Common myeloid progenitor, CD34-positive (primary cell): ENCODE measurements around the gene MID1IP1. TPM values are rescaled to one million over a fixed set of nuclear protein-coding genes. Genes with fewer than 3 reads are reported as not detected.

ENCODE experiments used
- CTCF ChIA-PET: fragments of 350-600 bp; sonication (Branson Sonifier 250); formaldehyde crosslinking; loops from one replicate; lab custom pipeline; 2021; ENCODE audit warnings: antibody characterized with exemption; lab: Charles Lee
- POLR2A ChIA-PET: fragments of 350-600 bp; sonication (Branson Sonifier 250); formaldehyde crosslinking; loops from one replicate; lab custom pipeline; 2021; ENCODE audit warnings: antibody characterized with exemption; lab: Charles Lee
- DNase-seq, 3 donors: peaks; one replicate each; pipeline versions ENCODE4 v3.0.0 to v3.0.0-alpha.2; 2013
- H3K27ac ChIP-seq, 2 experiments: 1 replicate in 1 of 2; 2 replicates in 1 of 2; pipeline ENCODE4 v1.7.0; 2013; ENCODE audit warnings: inconsistent platforms in 2 of 2, low read length in 2 of 2, mild to moderate bottlenecking in 2 of 2, low read depth in 1 of 2, moderate library complexity in 1 of 2; ENCODE audit not compliant: severe bottlenecking in 2 of 2, insufficient read depth in 1 of 2, poor library complexity in 1 of 2
- H3K27me3 ChIP-seq, 5 experiments: replicated peaks in 2 of 5; 1 replicate in 3 of 5; 2 replicates in 2 of 5; pipeline versions ENCODE4 v1.6.1 to v1.7.0; 2013; ENCODE audit warnings: low read length in 4 of 5, mild to moderate bottlenecking in 2 of 5, moderate library complexity in 2 of 5, inconsistent platforms in 1 of 5; ENCODE audit not compliant: insufficient read depth in 5 of 5, control insufficient read depth in 4 of 5
- H3K36me3 ChIP-seq, 4 experiments: 1 replicate in 2 of 4; 2 replicates in 2 of 4; pipeline versions ENCODE4 v1.6.1 to v1.7.0; 2013; ENCODE audit warnings: low read length in 3 of 4, control low read depth in 1 of 4, mild to moderate bottlenecking in 1 of 4; ENCODE audit not compliant: control insufficient read depth in 4 of 4, insufficient read depth in 4 of 4
- H3K4me1 ChIP-seq, 4 experiments: 1 replicate in 3 of 4; 2 replicates in 1 of 4; pipeline versions ENCODE4 v1.6.1 to v1.7.1; 2013; ENCODE audit warnings: low read length in 3 of 4, mild to moderate bottlenecking in 3 of 4, control low read depth in 1 of 4, inconsistent platforms in 1 of 4, moderate library complexity in 1 of 4; ENCODE audit not compliant: control insufficient read depth in 4 of 4, insufficient read depth in 4 of 4; ENCODE audit errors: control extremely low read depth in 1 of 4
- H3K4me3 ChIP-seq, 7 experiments: 1 replicate in 4 of 7; 2 replicates in 3 of 7; pipeline versions ENCODE4 v1.5.1 to v1.7.0; 2013; ENCODE audit warnings: mild to moderate bottlenecking in 7 of 7, low read length in 6 of 7, moderate library complexity in 6 of 7, inconsistent platforms in 2 of 7, low read depth in 2 of 7, control low read depth in 1 of 7; ENCODE audit not compliant: insufficient read depth in 4 of 7, control insufficient read depth in 1 of 7; ENCODE audit errors: extremely low read depth in 1 of 7
- H3K9me3 ChIP-seq, 5 experiments: 1 replicate in 4 of 5; 2 replicates in 1 of 5; pipeline versions ENCODE4 v1.6.1 to v1.7.1; 2013; ENCODE audit warnings: low read length in 4 of 5, mild to moderate bottlenecking in 2 of 5, inconsistent platforms in 1 of 5, low read depth in 1 of 5, moderate library complexity in 1 of 5; ENCODE audit not compliant: control insufficient read depth in 4 of 5, insufficient read depth in 2 of 5; ENCODE audit errors: control extremely low read depth in 1 of 5
- WGBS: methylation state at CpG from one replicate; pipeline ENCODE4 v1.1.5; 2013; ENCODE audit not compliant: insufficient coverage; 5-methylcytosine and 5-hydroxymethylcytosine counted together
- polyA plus RNA-seq: library from polyadenylated mRNA; unstranded; fragments of 120-200 nt; gene quantifications from one replicate; pipeline ENCODE4 v1.2.1, GENCODE V29; 2013

MID1IP1 gene
- polyA plus RNA-seq: 37.0 TPM

- 29% methylated on average over 27 of the region's 32 CpGs for WGBS
- peaks cover 0 to 7% (median 0%) of the 10 kb centered on the region in 5 experiments for H3K9me3 ChIP-seq
- H3K4me3 ChIP-seq: peak within 1 kb of the TSS; percentile 31 to 81 (median 67)
- ChIA-PET CTCF (interaction anchor here (1.0 to 2.8 kb wide), 3 partner anchors 15 to 183 kb away, joined by 3 to 8 read pairs (median 7); no protein-coding TSS in a partner anchor), POLR2A (interaction anchor here (1.1 to 1.3 kb wide), 2 partner anchors 68 to 358 kb away, joined by 3 to 5 read pairs; no protein-coding TSS in a partner anchor)
- peaks cover 0 to 3% (median 0%) of the 10 kb centered on the region in 5 experiments for H3K27me3 ChIP-seq
- H3K27ac ChIP-seq: peak within 1 kb of the TSS; percentile 85 to 90
- peaks cover 6 to 22% (median 10%) of the 10 kb centered on the region in 4 experiments for H3K4me1 ChIP-seq
- DNase-seq: peak; percentile 88 to 94 (median 93)
- peaks cover 0 to 4% (median 0%) of the 10 kb centered on the region in 4 experiments for H3K36me3 ChIP-seq
Observed at GRCh38 chrX:38800981-38801845, at the start of gene MID1IP1. MID1IP1 (plus strand) TSS chrX:38801459; CDS start chrX:38804947, 3,488 bp downstream.

GRCh38 chrX:38754102-38754790 is 47.0 kb upstream of the MID1IP1 start:
- Histone ChIP-seq H3K36me3 (no peaks in the 10 kb centered on the region), H3K27me3 (peaks cover 0 to 6% (median 0%) of the 10 kb centered on the region in 5 experiments), H3K4me1 (no peaks in the 10 kb centered on the region), H3K9me3 (no peaks in the 10 kb centered on the region), H3K27ac (no peak overlapping the region), H3K4me3 (no peak overlapping the region)
- ChIA-PET CTCF (interaction anchor here (1.0 to 1.7 kb wide), 4 partner anchors 36 to 488 kb away, joined by 3 to 4 read pairs (median 3); no protein-coding TSS in a partner anchor), POLR2A (no interaction called here)
- 45% methylated on average over 5 of the region's 6 CpGs for WGBS
- peak; percentile 54 to 77 (median 68) for DNase-seq

GRCh38 chrX:38754818-38755718 is 46.2 kb upstream of the MID1IP1 start:
- H3K27me3 ChIP-seq: peaks cover 0 to 6% (median 0%) of the 10 kb centered on the region in 5 experiments
- H3K4me3 ChIP-seq: no peak overlapping the region
- H3K27ac ChIP-seq: no peak overlapping the region
- POLR2A ChIA-PET: no interaction called here
- CTCF ChIA-PET: interaction anchor here (1.3 to 1.7 kb wide), 4 partner anchors 90 to 487 kb away, joined by 3 to 4 read pairs (median 4); no protein-coding TSS in a partner anchor
- no peaks in the 10 kb centered on the region for H3K4me1 ChIP-seq
- H3K9me3 ChIP-seq: no peaks in the 10 kb centered on the region
- H3K36me3 ChIP-seq: no peaks in the 10 kb centered on the region
- no peak for DNase-seq
- WGBS: 83% methylated on average over 6 of the region's 7 CpGs

GRCh38 chrX:38760883-38761282 is 40.4 kb upstream of the MID1IP1 start:
- H3K4me1 ChIP-seq: no peaks in the 10 kb centered on the region
- H3K27ac ChIP-seq: no peak overlapping the region
- H3K9me3 ChIP-seq: no peaks in the 10 kb centered on the region
- CTCF ChIA-PET: no interaction called here
- no CpG with 5 or more reads among the region's 1 CpG for WGBS
- no peaks in the 10 kb centered on the region for H3K36me3 ChIP-seq
- H3K4me3 ChIP-seq: no peak overlapping the region
- POLR2A ChIA-PET: no interaction called here
- no peaks in the 10 kb centered on the region for H3K27me3 ChIP-seq
- DNase-seq: no peak

GRCh38 chrX:38768079-38768478 is 33.2 kb upstream of the MID1IP1 start:
- 100% methylated on average over 1 of the region's 2 CpGs for WGBS

GRCh38 chrX:38770152-38770551 is 31.1 kb upstream of the MID1IP1 start:
- POLR2A ChIA-PET: no interaction called here
- Histone ChIP-seq H3K4me3 (no peak overlapping the region), H3K9me3 (no peaks in the 10 kb centered on the region), H3K36me3 (no peaks in the 10 kb centered on the region), H3K27ac (no peak overlapping the region), H3K4me1 (no peaks in the 10 kb centered on the region), H3K27me3 (no peaks in the 10 kb centered on the region)
- WGBS: 90% methylated on average over 9 of the region's 10 CpGs
- no peak for DNase-seq
- CTCF ChIA-PET: interaction anchor here (2.9 kb wide), 1 partner anchor 382 kb away, joined by 8 read pairs; no protein-coding TSS in a partner anchor

More at GRCh38 chrX:38768079-38768478, 33.2 kb upstream of the MID1IP1 start:
- CTCF ChIA-PET: interaction anchor here (0.9 to 1.7 kb wide), 11 partner anchors 15 to 660 kb away, joined by 3 to 8 read pairs (median 3); no protein-coding TSS in a partner anchor
- Histone ChIP-seq H3K9me3 (no peaks in the 10 kb centered on the region), H3K27ac (no peak overlapping the region), H3K27me3 (no peaks in the 10 kb centered on the region), H3K4me3 (no peak overlapping the region), H3K4me1 (no peaks in the 10 kb centered on the region), H3K36me3 (no peaks in the 10 kb centered on the region)
- POLR2A ChIA-PET: no interaction called here
- DNase-seq: peak; percentile 21 to 48 (median 42)
